ENCODE results near the gene RPL34.
"Not testable (repeated sequence)": the region's sequence is repeated elsewhere in the genome, so short reads cannot be mapped to it uniquely, and the experiment has no call there.

The RPL34 gene

DNA sequence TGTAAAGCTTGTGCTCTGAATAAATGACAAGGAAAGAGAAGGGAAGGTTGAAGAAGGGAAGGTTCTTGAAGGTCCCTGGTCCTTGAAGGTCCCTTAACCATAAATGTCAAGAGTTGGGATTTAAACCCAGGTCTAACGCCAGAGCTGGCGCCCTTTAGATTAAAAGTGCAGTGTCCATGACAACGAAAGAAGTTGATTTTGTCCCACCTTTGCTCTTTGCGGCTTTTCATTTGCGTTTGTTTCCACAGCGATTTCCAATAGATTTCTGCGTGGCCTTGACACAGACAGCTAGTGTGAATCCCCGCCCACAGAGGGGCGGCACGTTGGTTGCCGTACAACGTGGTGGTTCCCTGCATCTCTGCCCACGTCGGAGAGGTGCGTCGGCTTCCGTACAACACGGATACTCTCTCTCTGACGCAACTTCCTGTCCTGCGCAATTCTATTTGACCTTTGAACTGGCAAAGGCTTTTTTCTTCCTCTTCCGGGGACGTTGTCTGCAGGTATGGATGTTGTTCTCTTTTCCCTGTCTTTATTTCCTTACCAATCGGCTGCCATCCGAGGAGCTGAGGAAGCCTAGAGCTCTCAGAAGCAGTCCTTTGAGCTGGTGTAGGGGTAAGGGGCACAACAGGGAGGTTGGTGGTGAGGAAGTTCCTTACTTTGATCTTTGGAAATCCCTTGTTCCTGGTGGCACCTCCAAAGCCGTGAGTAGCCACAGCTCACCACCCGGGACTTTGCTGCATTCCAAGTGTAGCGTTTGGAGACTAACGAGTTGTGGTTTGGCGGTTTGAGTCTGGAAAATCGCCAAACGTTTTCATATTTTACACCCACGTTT, at the start of gene RPL34:
RPL34 (plus strand) TSS at position 476 of the 832 bp plus-strand sequence. CDS start 1,384 bp downstream, outside the sequence.
- peak; percentile 99 for DNase-seq

DNA sequence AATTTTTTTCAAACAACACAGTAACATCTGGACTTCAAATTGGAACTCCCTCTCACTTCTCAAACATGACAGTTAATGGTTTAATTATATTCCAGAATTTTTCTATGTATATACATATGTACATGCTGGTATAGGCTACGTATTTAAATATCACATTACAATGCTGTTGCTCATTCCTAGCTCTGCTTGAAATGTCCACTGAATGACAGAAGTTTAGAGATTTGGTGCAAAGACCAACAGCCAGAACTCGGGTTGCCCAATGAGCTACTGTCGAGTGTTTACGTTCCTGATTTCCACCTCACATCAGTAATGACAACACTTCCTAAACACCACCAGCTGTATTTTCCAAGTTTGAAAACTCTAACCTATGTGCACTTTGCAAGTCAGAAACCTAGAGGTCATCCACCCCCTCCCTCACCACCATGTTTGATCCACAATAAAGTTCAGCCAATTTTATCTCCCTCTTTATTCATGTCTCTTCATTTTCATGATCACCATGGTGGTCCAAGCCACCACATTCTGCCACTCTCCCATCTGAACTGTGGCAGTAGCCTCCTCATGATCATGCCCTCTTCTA, 49.3 kb upstream of the RPL34 start:
- DNase-seq: no peak

DNA sequence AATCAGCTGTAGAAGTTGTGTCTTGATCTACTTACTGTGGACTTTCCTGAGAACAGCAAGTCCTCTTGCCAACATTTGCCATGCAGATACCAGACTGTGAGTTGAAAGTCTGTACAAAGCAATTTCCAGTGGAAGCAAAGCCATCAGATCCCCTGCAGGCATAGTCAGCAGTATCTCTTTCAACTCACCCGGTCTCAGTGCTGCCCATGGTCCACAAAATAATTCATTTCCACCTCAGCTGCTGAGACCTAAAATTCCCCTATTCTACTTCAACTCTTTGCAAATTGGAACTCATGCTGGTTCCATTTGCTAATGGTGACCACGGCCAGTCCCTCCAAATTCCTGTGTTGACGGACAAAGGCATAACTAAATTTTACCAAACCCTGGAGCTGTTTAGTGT, 46.0 kb upstream of the RPL34 start:
- no peak for DNase-seq

DNA sequence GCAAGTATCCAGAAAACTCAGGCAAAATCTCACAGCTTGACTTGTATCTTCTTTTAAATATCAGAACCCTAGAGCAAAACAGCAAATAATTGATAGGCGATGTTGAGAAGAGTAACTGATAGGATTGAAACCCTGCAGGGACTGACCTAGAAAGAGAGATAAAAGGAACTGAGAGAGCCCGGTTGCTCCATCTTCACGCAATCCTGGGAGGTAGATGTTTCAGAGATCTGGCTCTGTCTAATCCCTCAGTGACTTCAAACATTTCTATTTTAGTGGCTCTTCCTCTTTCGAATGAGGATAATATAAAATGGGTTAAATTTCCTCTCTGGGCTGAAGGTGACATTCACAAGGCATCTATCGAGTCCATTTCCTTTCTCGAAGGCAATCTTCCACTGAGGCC, 39.3 kb upstream of the RPL34 start:
- no peak for DNase-seq

DNA sequence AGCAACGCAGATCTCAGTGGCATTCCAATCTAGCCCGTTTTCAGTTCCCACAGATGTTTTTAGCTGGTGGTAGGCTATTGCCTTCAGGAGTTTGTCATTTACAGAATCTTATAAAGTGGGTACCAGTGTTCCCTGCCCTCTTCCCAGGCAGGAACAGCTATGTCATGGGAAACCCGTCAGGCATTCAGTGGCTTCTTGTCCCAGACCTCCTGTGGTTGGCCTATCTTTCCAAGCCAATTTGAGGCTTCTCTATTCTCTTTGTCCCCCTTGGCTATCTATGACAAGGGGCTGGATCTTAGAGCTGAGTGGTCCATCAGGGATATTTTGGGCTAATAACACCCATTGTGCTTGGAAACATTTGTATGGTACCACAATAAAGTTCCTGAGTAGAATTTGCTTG, 33.6 kb upstream of the RPL34 start:
- DNase-seq: no peak

DNA sequence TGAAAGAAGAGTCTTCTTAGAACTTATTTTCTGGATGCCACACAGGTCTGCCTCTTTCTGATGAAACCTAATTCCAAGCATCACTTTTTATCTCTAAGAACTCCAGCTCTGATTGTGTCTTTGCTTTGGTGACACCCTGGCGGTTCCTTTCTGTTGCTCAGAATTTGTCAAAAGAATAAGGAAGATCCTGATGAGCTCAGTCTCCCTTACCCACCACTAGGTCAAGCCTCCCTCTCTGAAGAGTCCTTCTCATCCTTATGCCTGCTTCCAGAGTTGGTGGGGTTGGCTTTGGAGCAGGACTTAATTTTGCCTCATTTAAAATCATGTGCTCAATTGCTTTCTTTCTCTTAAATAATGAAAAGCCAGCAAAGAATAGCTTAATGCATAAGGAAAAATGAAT, 31.5 kb upstream of the RPL34 start:
- no peak for DNase-seq

DNA sequence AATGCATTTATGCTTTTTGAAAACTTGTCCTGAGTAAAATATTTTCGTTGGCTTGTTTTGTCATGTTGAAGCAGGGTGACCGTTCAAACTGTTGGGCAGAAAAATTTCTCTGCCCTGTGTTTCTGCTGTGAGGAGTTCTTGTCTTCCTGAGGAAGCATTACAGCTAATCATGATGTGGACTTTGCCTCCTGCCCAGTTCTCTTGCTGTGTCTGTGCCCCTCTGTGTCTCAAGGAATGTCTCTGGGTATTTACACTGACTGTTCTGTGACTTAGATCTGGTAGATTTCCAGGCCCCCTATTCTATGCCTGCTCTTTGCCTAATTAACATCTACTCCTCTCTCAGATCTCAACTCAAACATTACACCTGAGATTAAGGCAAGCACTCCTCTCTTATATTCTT, 30.4 kb upstream of the RPL34 start:
- no peak for DNase-seq

DNA sequence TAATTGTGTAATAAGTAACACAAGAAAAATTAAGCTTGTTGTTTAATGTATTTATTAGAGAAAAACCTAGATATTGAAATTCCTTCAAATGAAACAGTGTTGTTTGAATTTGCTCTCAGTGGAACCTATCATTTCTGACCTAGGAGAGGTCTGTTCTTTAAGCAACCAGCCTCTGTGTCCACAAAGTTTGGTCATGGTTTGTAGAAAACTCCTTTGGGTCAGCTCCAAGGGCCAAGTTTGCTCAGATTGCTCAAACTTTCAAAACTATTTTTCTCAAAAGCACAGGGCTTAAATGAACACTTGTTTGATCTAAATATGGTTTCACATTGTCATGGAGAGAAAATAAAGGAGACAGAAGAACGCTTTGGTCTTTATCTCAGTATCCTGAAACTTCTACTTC, 29.6 kb upstream of the RPL34 start:
- no peak for DNase-seq

DNA sequence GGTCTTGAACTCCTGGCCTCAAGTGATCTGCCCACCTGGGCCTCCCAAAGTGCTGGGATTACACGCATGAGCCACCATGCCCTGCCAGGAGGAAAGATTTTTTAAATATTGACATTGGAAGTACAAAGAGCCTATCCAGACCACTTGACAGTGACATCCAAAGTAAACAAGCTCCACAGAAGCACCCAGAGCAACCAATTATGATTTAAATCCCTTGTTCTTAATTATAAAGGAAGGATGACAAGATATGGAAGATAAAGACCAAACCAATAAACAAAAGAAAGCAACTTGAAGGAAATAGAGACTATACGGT, 27.7 kb upstream of the RPL34 start:
- no peak for DNase-seq

DNA sequence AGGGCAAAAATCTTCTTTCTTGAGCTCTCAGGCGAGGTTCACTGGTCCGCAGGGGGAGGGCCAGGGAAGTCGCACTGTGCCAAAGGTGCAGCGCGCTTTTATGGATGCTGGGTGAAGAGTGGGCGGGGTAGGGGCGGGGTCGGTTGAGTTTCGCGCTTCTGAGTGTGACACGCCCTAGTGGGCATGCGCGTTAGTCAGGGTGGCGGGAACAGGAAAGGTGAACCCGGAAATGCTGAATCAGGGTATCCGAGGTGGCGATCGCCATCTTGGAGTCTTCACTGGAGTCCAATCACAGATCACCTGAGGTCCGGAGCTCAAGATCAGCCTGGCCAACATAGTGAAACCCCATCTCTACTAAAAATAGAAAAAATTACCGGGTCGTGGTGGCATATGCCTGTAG, 26.1 kb upstream of the RPL34 start:
- DNase-seq: not testable (repeated sequence)

DNA sequence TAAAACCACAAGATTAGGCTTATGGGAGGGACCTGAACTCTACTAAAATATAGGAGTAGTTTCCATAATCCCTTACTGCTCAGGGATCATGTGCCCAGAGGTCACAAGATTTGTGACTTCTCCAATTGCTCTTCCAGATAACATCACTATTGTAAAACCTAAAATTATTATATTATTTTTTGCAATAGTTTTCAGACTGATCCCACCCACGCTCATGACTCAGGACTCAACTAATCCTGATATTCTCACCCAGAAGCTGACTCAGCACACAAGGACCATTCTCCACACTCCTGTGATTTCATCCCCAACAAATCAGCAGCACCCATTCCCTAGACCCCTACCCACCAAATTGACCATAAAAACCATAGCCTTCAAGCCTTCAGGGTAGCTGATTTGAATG, 24.0 kb upstream of the RPL34 start:
- no peak for DNase-seq

DNA sequence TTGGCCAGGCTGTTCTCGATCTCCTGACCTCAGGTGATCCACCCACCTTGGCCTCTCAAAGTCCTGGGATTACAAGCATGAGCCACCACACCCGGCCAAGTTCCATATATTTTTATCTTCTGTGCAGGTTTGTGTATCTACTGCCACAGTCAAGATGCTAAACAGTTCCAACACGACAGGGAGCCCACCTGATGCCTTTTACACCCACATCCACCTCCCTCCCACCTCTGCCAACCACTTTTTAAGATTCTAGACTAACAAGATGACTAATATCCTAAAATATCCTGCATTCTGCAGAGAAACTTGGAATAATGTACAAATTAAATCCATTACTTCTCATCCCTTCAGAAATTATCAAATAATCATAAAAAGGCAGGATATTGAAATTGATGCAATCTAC, 19.3 kb upstream of the RPL34 start:
- no peak for DNase-seq

DNA sequence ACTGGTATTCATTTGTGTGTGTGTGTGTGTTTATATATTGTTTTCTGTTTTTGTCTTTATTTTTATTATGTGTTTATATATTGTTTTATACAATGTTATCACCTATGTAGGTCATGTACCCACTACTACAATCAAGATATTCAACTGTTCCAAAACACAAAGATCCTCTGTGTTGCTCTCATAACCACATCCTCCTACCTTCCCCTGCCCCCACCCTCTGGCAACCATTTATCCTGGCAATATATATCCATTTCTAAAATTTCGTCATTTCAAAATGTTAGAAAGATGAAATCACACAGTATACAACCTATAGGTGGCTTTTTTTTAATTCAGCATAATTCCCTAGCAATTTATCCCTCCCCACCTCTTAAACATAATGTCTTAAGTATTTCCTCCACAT, 18.8 kb upstream of the RPL34 start:
- no peak for DNase-seq

DNA sequence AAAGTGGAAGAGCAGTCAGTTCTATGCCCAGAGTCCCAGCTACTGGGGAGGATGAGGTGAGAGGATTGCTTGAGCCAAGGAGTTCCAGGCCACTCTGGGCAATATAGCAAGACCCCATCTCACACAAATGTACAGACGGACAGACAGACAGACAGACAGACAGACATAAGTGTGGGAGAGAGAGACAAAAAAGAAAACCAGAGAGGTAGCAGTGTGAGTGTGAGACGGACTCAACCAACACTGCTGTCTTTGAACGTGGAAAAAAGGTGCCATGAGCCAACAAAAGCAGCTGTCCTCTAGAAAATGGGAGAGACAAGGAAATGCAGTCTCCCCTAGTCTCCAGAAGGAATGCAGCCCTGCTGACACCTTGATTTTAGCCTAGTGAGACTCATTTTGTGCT, 18.2 kb upstream of the RPL34 start:
- no peak for DNase-seq

DNA sequence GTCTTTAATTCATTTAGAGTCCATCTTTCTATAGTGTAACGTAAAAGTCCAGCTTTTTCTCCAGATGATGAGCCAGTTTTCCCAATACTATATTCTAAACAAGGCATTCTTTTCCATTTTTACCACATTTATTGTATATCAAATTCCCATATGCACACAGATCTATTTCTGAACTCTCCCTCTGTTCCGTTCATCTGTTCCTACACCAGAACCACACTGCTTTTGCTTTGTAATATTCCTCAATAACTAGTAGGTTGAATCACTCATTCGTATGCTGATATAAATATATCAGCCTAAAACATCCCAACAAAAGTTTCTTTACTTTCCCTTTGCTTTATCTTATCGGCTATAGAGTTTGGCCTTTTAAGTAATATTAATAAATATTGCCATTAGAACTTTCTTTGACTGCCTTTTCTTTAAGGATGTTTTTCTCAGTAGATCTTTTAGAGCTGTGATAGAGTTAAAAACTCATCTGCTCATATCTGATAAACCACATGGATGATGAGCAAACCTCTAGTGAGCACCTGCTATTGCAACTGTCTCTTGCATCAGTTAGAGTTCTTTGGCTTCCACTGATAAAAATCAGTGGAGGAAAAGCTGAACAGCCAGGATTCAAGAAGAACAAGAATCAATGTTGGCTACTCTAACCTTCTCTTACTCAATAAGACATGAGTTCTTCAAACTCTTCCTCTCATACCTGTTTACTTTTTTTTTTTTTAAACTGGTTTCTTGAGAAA, 13.1 kb upstream of the RPL34 start:
- DNase-seq: no peak

DNA sequence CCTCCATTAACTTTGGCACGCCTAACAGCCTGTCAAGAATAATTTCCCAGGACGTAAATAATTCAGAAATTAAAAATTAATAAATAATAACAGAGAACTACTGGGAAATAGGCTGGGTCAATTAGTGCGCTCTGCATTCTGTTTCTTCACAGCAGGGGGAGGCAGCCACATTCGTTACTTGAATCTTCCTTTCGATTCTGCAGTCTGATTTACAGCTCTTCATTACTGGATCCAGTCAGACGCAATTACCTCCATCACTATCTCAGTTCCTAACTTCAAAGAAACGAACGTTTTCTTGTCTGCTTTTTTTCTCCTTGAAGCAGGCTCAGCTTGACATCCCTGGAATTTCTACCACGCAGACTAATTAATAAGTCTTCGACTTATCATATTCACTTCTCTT, 9.0 kb upstream of the RPL34 start:
- DNase-seq: no peak

DNA sequence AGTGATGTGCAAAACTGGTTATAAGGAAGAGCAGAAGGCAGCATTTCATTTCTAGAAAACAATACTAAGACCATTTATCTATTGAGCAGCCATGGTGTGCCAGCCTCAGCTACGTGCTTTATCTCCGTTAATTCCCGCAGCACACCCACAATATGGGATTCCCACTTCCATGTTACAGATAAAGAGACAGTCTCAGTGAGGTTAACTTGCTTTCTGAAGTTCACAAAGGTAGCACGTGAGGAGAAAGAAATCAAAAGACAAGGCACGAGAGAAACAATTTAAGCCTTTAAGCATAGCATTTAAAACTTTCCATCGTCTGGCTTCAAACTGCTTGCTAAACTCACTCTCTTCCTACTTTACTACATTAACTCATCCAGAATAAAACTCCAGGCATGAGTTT, 8.0 kb upstream of the RPL34 start:
- no peak for DNase-seq

DNA sequence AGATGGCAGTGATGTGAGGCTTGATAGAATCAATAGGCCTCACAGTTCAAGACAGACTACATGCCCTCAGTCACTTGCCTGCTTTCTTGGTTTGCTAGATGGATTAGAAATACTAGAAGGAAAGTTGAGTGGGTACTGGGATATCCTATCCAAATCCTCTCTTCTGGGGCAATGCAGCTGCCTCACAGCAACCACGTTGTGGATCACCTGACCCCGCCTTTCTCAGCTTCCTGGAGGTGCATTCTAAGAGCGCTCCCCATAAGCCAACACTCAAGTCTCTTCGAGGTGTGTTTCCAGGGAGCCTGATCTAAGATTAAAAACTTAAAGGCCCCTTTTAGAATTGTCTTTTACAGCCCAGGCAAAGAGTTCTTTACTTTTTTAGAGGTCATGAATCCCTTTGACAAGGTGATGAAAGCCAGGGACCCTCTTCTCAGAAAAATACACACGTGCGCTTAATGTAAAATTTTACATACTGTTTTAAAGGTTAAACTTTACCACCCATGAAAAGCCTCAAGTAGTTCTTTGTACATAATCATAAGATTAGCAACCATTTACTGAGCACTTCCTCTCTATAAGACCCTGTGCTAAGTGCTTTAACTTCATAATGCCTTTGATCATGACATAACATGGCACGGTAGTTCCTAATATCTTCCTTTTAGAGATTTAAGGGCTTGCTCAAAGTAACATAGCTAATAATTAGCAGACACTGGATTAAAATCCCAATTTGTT, 840 bp upstream of the RPL34 start:
- no peak for DNase-seq

DNA sequence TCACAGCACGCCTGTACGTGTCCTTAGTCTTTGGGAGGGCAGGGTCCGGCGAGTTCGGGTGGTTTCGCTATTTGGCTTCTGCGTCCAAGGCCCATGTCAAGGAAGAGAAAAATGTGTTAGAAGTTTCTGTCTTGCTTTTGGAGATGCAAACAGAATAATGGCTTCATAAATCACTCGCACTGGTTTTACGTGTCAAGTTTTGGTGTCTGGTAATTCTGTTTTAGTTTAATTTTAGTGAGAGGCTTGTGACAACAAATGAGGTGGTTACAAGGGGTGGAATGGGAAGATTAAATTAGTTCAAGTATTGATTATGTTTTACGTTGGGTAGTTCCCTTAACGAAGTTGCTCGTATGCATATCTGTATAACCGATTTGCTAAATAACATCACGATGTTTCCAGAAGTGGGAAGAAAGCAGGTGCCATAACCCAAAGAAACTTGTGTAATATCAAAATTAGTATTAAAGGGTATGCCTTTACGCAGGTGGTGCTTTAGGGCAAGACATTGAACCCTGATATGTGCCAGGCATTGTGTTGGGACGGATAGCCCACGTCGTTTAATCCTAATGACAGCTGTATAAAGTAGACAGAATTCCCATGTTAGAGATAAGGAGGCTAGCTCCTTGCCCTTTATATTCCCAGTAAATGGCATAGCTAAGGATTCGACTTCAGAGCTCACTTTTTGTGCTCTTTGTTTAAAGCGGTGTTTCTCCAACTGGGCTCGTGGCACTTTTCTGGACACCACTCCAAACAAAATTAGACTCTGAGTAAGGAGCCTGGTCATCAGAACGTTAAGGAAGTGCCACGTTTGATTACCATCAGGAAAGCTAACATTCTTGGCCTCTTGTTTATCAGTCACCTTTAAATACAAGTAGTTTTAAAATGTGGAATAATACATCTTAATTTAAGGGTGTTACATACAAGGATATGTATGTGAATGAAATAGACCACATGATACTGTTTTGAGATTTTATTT, 843 bp downstream of the RPL34 start:
- no peak for DNase-seq

DNA sequence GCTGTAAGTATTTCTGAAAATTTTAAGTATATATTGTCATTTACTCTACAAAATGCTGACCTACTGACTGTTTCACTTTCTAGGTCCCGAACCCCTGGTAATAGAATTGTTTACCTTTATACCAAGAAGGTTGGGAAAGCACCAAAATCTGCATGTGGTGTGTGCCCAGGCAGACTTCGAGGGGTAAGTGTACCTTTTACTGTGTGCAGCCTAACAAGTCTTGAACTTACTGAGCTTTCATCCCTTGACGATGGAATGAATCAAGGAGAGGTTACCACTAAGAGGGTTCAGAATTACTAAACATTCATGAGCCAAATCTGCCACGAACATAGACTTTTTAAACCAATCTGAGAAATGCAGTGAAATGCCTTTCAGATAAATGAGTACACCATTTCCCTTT, 1.6 kb downstream of the RPL34 start:
- DNase-seq: no peak

DNA sequence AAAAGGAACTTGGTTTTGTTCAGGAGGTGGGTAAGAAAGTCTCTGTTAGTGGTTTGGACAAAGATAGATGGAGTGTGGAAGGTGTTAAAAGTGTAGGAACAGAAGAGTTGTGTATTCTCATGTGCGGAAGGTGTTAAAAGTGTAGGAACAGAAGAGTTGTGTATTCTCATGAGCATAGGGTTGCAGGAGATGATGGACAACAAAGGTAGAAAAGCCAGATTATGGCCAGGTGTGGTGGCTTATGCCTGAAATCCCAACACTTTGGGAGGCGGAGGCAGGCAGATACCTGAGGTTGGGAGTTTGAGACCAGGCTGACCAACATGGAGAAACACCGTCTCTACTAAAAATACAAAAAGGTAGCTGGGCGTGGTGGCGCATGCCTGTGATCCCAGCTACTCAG, 2.5 kb downstream of the RPL34 start:
- DNase-seq: no peak

All from femur (tissue), 1 donor.